SK-N-SH (cell line): Measurements from ENCODE around the gene NKX1-1.

Experiments used
- CHD2 ChIP-seq: fragments of 150-350 bp; IDR thresholded peaks from 2 replicates; pipeline ENCODE4 v1.6.1; 2018; ENCODE audit warnings: low read length; ENCODE audit not compliant: partially characterized antibody
- EZH2phosphoT487 ChIP-seq: fragments of 200-600 bp; sonication (generic); IDR thresholded peaks from 2 replicates; pipeline ENCODE4 v1.6.1; 2017; ENCODE audit warnings: low read depth, mixed run types, mild to moderate bottlenecking, antibody characterized with exemption, moderate library complexity, borderline replicate concordance
- NRF1 ChIP-seq: IDR thresholded peaks from 2 replicates; pipeline ENCODE4 v1.6.1; 2012; ENCODE audit warnings: low read depth, mild to moderate bottlenecking, low read length
- REST ChIP-seq: IDR thresholded peaks from 2 replicates; pipeline ENCODE4 v1.6.1; 2012; ENCODE audit warnings: mild to moderate bottlenecking, low read depth, low read length, moderate library complexity
- SMC3 ChIP-seq: IDR thresholded peaks from 2 replicates; pipeline ENCODE4 v1.6.1; 2012; ENCODE audit warnings: low read depth, low read length, improper control_type of control experiment
- TEAD4 ChIP-seq: IDR thresholded peaks from 2 replicates; pipeline ENCODE4 v1.4.0; 2012; ENCODE audit warnings: mild to moderate bottlenecking, borderline replicate concordance; ENCODE audit not compliant: insufficient read depth
- TF ChIP-seq, protein P1 (sequence below): IDR thresholded peaks from 2 replicates; pipeline ENCODE4; 2012
- TF ChIP-seq, protein P2 (sequence below): fragments of 200-600 bp; sonication (generic); IDR thresholded peaks from 2 replicates; pipeline ENCODE4 v1.6.1; 2017; ENCODE audit warnings: antibody characterized with exemption, mild to moderate bottlenecking, moderate library complexity

GRCh38 chr4:1358421-1359143 lies 47.7 kb downstream of the NKX1-1 start:
- TF ChIP-seq REST: no peak
- TF ChIP-seq, protein P1, sequence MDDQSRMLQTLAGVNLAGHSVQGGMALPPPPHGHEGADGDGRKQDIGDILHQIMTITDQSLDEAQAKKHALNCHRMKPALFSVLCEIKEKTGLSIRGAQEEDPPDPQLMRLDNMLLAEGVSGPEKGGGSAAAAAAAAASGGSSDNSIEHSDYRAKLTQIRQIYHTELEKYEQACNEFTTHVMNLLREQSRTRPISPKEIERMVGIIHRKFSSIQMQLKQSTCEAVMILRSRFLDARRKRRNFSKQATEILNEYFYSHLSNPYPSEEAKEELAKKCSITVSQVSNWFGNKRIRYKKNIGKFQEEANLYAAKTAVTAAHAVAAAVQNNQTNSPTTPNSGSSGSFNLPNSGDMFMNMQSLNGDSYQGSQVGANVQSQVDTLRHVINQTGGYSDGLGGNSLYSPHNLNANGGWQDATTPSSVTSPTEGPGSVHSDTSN: no peak
- TF ChIP-seq, protein P2, sequence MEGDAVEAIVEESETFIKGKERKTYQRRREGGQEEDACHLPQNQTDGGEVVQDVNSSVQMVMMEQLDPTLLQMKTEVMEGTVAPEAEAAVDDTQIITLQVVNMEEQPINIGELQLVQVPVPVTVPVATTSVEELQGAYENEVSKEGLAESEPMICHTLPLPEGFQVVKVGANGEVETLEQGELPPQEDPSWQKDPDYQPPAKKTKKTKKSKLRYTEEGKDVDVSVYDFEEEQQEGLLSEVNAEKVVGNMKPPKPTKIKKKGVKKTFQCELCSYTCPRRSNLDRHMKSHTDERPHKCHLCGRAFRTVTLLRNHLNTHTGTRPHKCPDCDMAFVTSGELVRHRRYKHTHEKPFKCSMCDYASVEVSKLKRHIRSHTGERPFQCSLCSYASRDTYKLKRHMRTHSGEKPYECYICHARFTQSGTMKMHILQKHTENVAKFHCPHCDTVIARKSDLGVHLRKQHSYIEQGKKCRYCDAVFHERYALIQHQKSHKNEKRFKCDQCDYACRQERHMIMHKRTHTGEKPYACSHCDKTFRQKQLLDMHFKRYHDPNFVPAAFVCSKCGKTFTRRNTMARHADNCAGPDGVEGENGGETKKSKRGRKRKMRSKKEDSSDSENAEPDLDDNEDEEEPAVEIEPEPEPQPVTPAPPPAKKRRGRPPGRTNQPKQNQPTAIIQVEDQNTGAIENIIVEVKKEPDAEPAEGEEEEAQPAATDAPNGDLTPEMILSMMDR: no peak
- no peak for TF ChIP-seq TEAD4
- TF ChIP-seq EZH2phosphoT487: no peak
- TF ChIP-seq CHD2: no peak
- TF ChIP-seq NRF1: no peak
- no peak for TF ChIP-seq SMC3
